ENCODE measurements around the gene C1orf174. TPM values are rescaled to one million over a fixed set of nuclear protein-coding genes. Genes with fewer than 3 reads are reported as not detected.
A peak's percentile ranks its signal among the peaks of the same experiment; 100 is the strongest.

The C1orf174 gene
- total and polyA plus RNA-seq, 2 donors = 19.3 to 23.1 TPM

GRCh38 chr1:3894626-3895278 lies 5.3 kb downstream of the C1orf174 start:
- Histone ChIP-seq H3K27me3 (ENCODE audit: control insufficient read depth in 2 of 2, insufficient read depth in 1 of 2, low read length in 1 of 2) (no peaks in the 10 kb centered on the region), H3K9me3 (ENCODE audit: control insufficient read depth in 2 of 2, insufficient read depth in 1 of 2, low read length in 1 of 2) (peaks cover 3 to 10% of the 10 kb centered on the region in 2 donors), H3K4me1 (ENCODE audit: control insufficient read depth in 2 of 2, insufficient read depth in 2 of 2, low read length in 2 of 2) (peaks cover 9 to 11% of the 10 kb centered on the region in 2 donors), H3K4me3 (ENCODE audit: low read length in 2 of 2) (no peak overlapping the region), H3K36me3 (ENCODE audit: control insufficient read depth in 2 of 2, insufficient read depth in 2 of 2, low read length in 1 of 2) (peaks cover 25 to 27% of the 10 kb centered on the region in 2 donors), H3K27ac (ENCODE audit: low read depth in 1 of 2, low read length in 1 of 2) (no peak overlapping the region)
- WGBS = 98% methylated on average over 17 of the region's 17 CpGs
- DNase-seq (ENCODE audit: low read depth in 6 of 9, low spot score in 9 of 9) = no peak

GRCh38 chr1:3893190-3893589 lies 6.9 kb downstream of the C1orf174 start:
- Histone ChIP-seq H3K36me3 (ENCODE audit: control insufficient read depth in 2 of 2, insufficient read depth in 2 of 2, low read length in 1 of 2) (peaks cover 34 to 42% of the 10 kb centered on the region in 2 donors), H3K27ac (ENCODE audit: low read depth in 1 of 2, low read length in 1 of 2) (no peak overlapping the region), H3K4me3 (ENCODE audit: low read length in 2 of 2) (no peak overlapping the region), H3K4me1 (ENCODE audit: control insufficient read depth in 2 of 2, insufficient read depth in 2 of 2, low read length in 2 of 2) (peaks cover 3 to 6% of the 10 kb centered on the region in 2 donors), H3K9me3 (ENCODE audit: control insufficient read depth in 2 of 2, insufficient read depth in 1 of 2, low read length in 1 of 2) (peaks cover 2 to 8% of the 10 kb centered on the region in 2 donors), H3K27me3 (ENCODE audit: control insufficient read depth in 2 of 2, insufficient read depth in 1 of 2, low read length in 1 of 2) (no peaks in the 10 kb centered on the region)
- no peak for DNase-seq (ENCODE audit: low read depth in 6 of 9, low spot score in 9 of 9)
- WGBS = 95% methylated on average over 5 of the region's 5 CpGs

GRCh38 chr1:3892748-3893147 lies 7.3 kb downstream of the C1orf174 start:
- Histone ChIP-seq H3K36me3 (ENCODE audit: control insufficient read depth in 2 of 2, insufficient read depth in 2 of 2, low read length in 1 of 2) (peaks cover 37 to 44% of the 10 kb centered on the region in 2 donors), H3K27ac (ENCODE audit: low read depth in 1 of 2, low read length in 1 of 2) (no peak overlapping the region), H3K4me1 (ENCODE audit: control insufficient read depth in 2 of 2, insufficient read depth in 2 of 2, low read length in 2 of 2) (peaks cover 3 to 6% of the 10 kb centered on the region in 2 donors), H3K27me3 (ENCODE audit: control insufficient read depth in 2 of 2, insufficient read depth in 1 of 2, low read length in 1 of 2) (no peaks in the 10 kb centered on the region), H3K4me3 (ENCODE audit: low read length in 2 of 2) (no peak overlapping the region), H3K9me3 (ENCODE audit: control insufficient read depth in 2 of 2, insufficient read depth in 1 of 2, low read length in 1 of 2) (peaks cover 0 to 3% of the 10 kb centered on the region in 2 donors)
- WGBS = 94% methylated on average over 14 of the region's 14 CpGs
- DNase-seq (ENCODE audit: low read depth in 6 of 9, low spot score in 9 of 9) = no peak

- Histone ChIP-seq H3K4me3 (ENCODE audit: low read length in 2 of 2) (no peak overlapping the region), H3K27ac (ENCODE audit: low read depth in 1 of 2, low read length in 1 of 2) (no peak overlapping the region), H3K27me3 (ENCODE audit: control insufficient read depth in 2 of 2, insufficient read depth in 1 of 2, low read length in 1 of 2) (no peaks in the 10 kb centered on the region), H3K9me3 (ENCODE audit: control insufficient read depth in 2 of 2, insufficient read depth in 1 of 2, low read length in 1 of 2) (no peaks in the 10 kb centered on the region), H3K4me1 (ENCODE audit: control insufficient read depth in 2 of 2, insufficient read depth in 2 of 2, low read length in 2 of 2) (peaks cover 0 to 6% of the 10 kb centered on the region in 2 donors), H3K36me3 (ENCODE audit: control insufficient read depth in 2 of 2, insufficient read depth in 2 of 2, low read length in 1 of 2) (peaks cover 42 to 51% of the 10 kb centered on the region in 2 donors)
- DNase-seq (ENCODE audit: low read depth in 6 of 9, low spot score in 9 of 9) = no peak
- 87% methylated on average over 17 of the region's 17 CpGs for WGBS
Observed at GRCh38 chr1:3891329-3891865, 8.7 kb downstream of the C1orf174 start.

- 68% methylated on average over 26 of the region's 26 CpGs for WGBS
- Histone ChIP-seq H3K9me3 (ENCODE audit: control insufficient read depth in 2 of 2, insufficient read depth in 1 of 2, low read length in 1 of 2) (no peaks in the 10 kb centered on the region), H3K4me1 (ENCODE audit: control insufficient read depth in 2 of 2, insufficient read depth in 2 of 2, low read length in 2 of 2) (peaks cover 0 to 6% of the 10 kb centered on the region in 2 donors), H3K36me3 (ENCODE audit: control insufficient read depth in 2 of 2, insufficient read depth in 2 of 2, low read length in 1 of 2) (peaks cover 44 to 55% of the 10 kb centered on the region in 2 donors), H3K27me3 (ENCODE audit: control insufficient read depth in 2 of 2, insufficient read depth in 1 of 2, low read length in 1 of 2) (no peaks in the 10 kb centered on the region), H3K4me3 (ENCODE audit: low read length in 2 of 2) (no peak overlapping the region), H3K27ac (ENCODE audit: low read depth in 1 of 2, low read length in 1 of 2) (no peak overlapping the region)
- DNase-seq (ENCODE audit: low read depth in 6 of 9, low spot score in 9 of 9) = peak in 1 of 9 donors; percentile 26
Observed at GRCh38 chr1:3890389-3891328, 9.4 kb downstream of the C1orf174 start.

- no peak for DNase-seq (ENCODE audit: low read depth in 6 of 9, low spot score in 9 of 9)
- Histone ChIP-seq H3K9me3 (ENCODE audit: control insufficient read depth in 2 of 2, insufficient read depth in 1 of 2, low read length in 1 of 2) (no peaks in the 10 kb centered on the region), H3K27ac (ENCODE audit: low read depth in 1 of 2, low read length in 1 of 2) (no peak overlapping the region), H3K27me3 (ENCODE audit: control insufficient read depth in 2 of 2, insufficient read depth in 1 of 2, low read length in 1 of 2) (no peaks in the 10 kb centered on the region), H3K4me3 (ENCODE audit: low read length in 2 of 2) (no peak overlapping the region), H3K36me3 (ENCODE audit: control insufficient read depth in 2 of 2, insufficient read depth in 2 of 2, low read length in 1 of 2) (peaks cover 44 to 52% of the 10 kb centered on the region in 2 donors), H3K4me1 (ENCODE audit: control insufficient read depth in 2 of 2, insufficient read depth in 2 of 2, low read length in 2 of 2) (peaks cover 0 to 6% of the 10 kb centered on the region in 2 donors)
- 97% methylated on average over 14 of the region's 14 CpGs for whole genome bisulfite sequencing
Observed at GRCh38 chr1:3889936-3890335, 10.1 kb downstream of the C1orf174 start.

GRCh38 chr1:3888301-3888700 lies 11.8 kb downstream of the C1orf174 start:
- Histone ChIP-seq H3K4me3 (ENCODE audit: low read length in 2 of 2) (no peak overlapping the region), H3K9me3 (ENCODE audit: control insufficient read depth in 2 of 2, insufficient read depth in 1 of 2, low read length in 1 of 2) (no peaks in the 10 kb centered on the region), H3K36me3 (ENCODE audit: control insufficient read depth in 2 of 2, insufficient read depth in 2 of 2, low read length in 1 of 2) (peaks cover 44 to 58% of the 10 kb centered on the region in 2 donors), H3K27me3 (ENCODE audit: control insufficient read depth in 2 of 2, insufficient read depth in 1 of 2, low read length in 1 of 2) (no peaks in the 10 kb centered on the region), H3K4me1 (ENCODE audit: control insufficient read depth in 2 of 2, insufficient read depth in 2 of 2, low read length in 2 of 2) (peaks cover 0 to 6% of the 10 kb centered on the region in 2 donors), H3K27ac (ENCODE audit: low read depth in 1 of 2, low read length in 1 of 2) (no peak overlapping the region)
- DNase-seq (ENCODE audit: low read depth in 6 of 9, low spot score in 9 of 9) = no peak
- 98% methylated on average over 15 of the region's 15 CpGs for WGBS

GRCh38 chr1:3886691-3887090 lies 13.4 kb downstream of the C1orf174 start:
- no peaks in the 10 kb centered on the region for H3K9me3 ChIP-seq (ENCODE audit: control insufficient read depth in 2 of 2, insufficient read depth in 1 of 2, low read length in 1 of 2)
- WGBS = over 99% methylated on average over 8 of the region's 8 CpGs
- peaks cover 38 to 53% of the 10 kb centered on the region in 2 donors for H3K36me3 ChIP-seq (ENCODE audit: control insufficient read depth in 2 of 2, insufficient read depth in 2 of 2, low read length in 1 of 2)

More at GRCh38 chr1:3886691-3887090, 13.4 kb downstream of the C1orf174 start:
- no peak for DNase-seq (ENCODE audit: low read depth in 6 of 9, low spot score in 9 of 9)
- Histone ChIP-seq H3K27ac (ENCODE audit: low read depth in 1 of 2, low read length in 1 of 2) (no peak overlapping the region), H3K27me3 (ENCODE audit: control insufficient read depth in 2 of 2, insufficient read depth in 1 of 2, low read length in 1 of 2) (no peaks in the 10 kb centered on the region), H3K4me1 (ENCODE audit: control insufficient read depth in 2 of 2, insufficient read depth in 2 of 2, low read length in 2 of 2) (peaks cover 0 to 6% of the 10 kb centered on the region in 2 donors), H3K4me3 (ENCODE audit: low read length in 2 of 2) (no peak overlapping the region)

Data from thymus (tissue), 11 donors.